ENCODE results near the gene SLC26A11.

The SLC26A11 gene

GRCh38 chr17:80220054-80220735 lies at the start of gene SLC26A11, which contains the start of gene SGSH:
SLC26A11 (plus strand) TSS chr17:80220427; CDS start chr17:80221561, 1,134 bp downstream.
SGSH (minus strand) TSS chr17:80220333; CDS start chr17:80220313, 20 bp downstream.
- in situ Hi-C loops (cut with MboI; ENCODE audit: low pct_unique_long_range_greater_than_20kb, low sequenced_read_pairs, unreplicated experiment), result no loop called here
- TF ChIP-seq CTCF (IDR thresholded peaks at IDR 0.05; ENCODE audit: extremely low read depth, insufficient read depth, missing control alignments), result no peak
- peak; percentile 93 for DNase-seq (ENCODE audit: low spot score)

GRCh38 chr17:80171681-80172080 lies 48.5 kb upstream of the SLC26A11 start:
- in situ Hi-C loops (cut with MboI; ENCODE audit: low pct_unique_long_range_greater_than_20kb, low sequenced_read_pairs, unreplicated experiment), result no loop called here
- DNase-seq (ENCODE audit: low spot score), result no peak
- TF ChIP-seq CTCF (IDR thresholded peaks at IDR 0.05; ENCODE audit: extremely low read depth, insufficient read depth, missing control alignments), result no peak

GRCh38 chr17:80173126-80173525 lies 47.1 kb upstream of the SLC26A11 start:
- TF ChIP-seq CTCF (IDR thresholded peaks at IDR 0.05; ENCODE audit: extremely low read depth, insufficient read depth, missing control alignments), result no peak
- in situ Hi-C loops (cut with MboI; ENCODE audit: low pct_unique_long_range_greater_than_20kb, low sequenced_read_pairs, unreplicated experiment), result no loop called here
- DNase-seq (ENCODE audit: low spot score), result no peak

GRCh38 chr17:80173916-80174315 lies 46.3 kb upstream of the SLC26A11 start:
- no peak for TF ChIP-seq CTCF (IDR thresholded peaks at IDR 0.05; ENCODE audit: extremely low read depth, insufficient read depth, missing control alignments)
- no peak for DNase-seq (ENCODE audit: low spot score)
- in situ Hi-C loops (cut with MboI; ENCODE audit: low pct_unique_long_range_greater_than_20kb, low sequenced_read_pairs, unreplicated experiment), result no loop called here

GRCh38 chr17:80176757-80177156 lies 43.5 kb upstream of the SLC26A11 start:
- DNase-seq (ENCODE audit: low spot score), result no peak
- TF ChIP-seq CTCF (IDR thresholded peaks at IDR 0.05; ENCODE audit: extremely low read depth, insufficient read depth, missing control alignments), result no peak
- in situ Hi-C loops (cut with MboI; ENCODE audit: low pct_unique_long_range_greater_than_20kb, low sequenced_read_pairs, unreplicated experiment), result no loop called here

- in situ Hi-C loops (cut with MboI; ENCODE audit: low pct_unique_long_range_greater_than_20kb, low sequenced_read_pairs, unreplicated experiment), result no loop called here
- no peak for TF ChIP-seq CTCF (IDR thresholded peaks at IDR 0.05; ENCODE audit: extremely low read depth, insufficient read depth, missing control alignments)
- no peak for DNase-seq (ENCODE audit: low spot score)
Measured at GRCh38 chr17:80177986-80178595, 42.1 kb upstream of the SLC26A11 start.
